Lower leg skin (tissue), 4 donors: ENCODE measurements around the gene USP7. TPM values are rescaled to one million over a fixed set of nuclear protein-coding genes. Genes with fewer than 3 reads are reported as not detected.

Source experiments
- DNase-seq, 2 donors: peaks; one replicate each; pipeline ENCODE4 v3.0.0-alpha.2; 2019; ENCODE audit warnings: low spot score in 2 of 2
- H3K4me3 ChIP-seq: fragments of 200-600 bp; sonication (generic); 2 replicates; pipeline ENCODE4 v1.5.1; 2017; ENCODE audit warnings: mild to moderate bottlenecking, low read depth; ENCODE audit not compliant: poor library complexity, severe bottlenecking
- POLR2A ChIP-seq, 2 donors: fragments of 450-650 bp; IDR thresholded peaks; one replicate each; pipeline ENCODE4 v1.6.1; 2016 to 2017; ENCODE audit warnings: antibody characterized with exemption in 2 of 2, mild to moderate bottlenecking in 1 of 2, moderate library complexity in 1 of 2
- WGBS, 2 donors: methylation state at CpG; one replicate each; pipeline ENCODE4 v1.1.5; 2018; 5-methylcytosine and 5-hydroxymethylcytosine counted together
- intact Hi-C: fragments of 100-400 bp; cut with DNase I; formaldehyde crosslinking; loops from one replicate; pipeline ENCODE4 v1.15.0; 2023; ENCODE audit warnings: low total_unique reads
- total RNA-seq, 4 donors: library from RNA; depleted of rRNA; stranded (reverse); fragments of >200 nt; gene quantifications; one replicate each; pipeline ENCODE4 v1.1.0, GENCODE V29; 2016
- TF ChIP-seq, protein P1 (sequence below), 3 donors: fragments of 450-650 bp; IDR thresholded peaks; one replicate each; pipeline ENCODE4 v1.5.1; 2016; ENCODE audit warnings: antibody characterized with exemption in 3 of 3, mild to moderate bottlenecking in 3 of 3, moderate library complexity in 2 of 3

The USP7 gene
- total RNA-seq, 4 donors from 2014 or later = 80.3 to 105 (median 91.8) TPM

- H3K4me3 ChIP-seq = no peak overlapping the region
- DNase-seq = peak in 1 of 2 donors; percentile 43
- 91 to 95% methylated on average over 9 of the region's 9 CpGs for WGBS, 2 donors
- intact Hi-C loops = no loop called here
- TF ChIP-seq, protein P1, sequence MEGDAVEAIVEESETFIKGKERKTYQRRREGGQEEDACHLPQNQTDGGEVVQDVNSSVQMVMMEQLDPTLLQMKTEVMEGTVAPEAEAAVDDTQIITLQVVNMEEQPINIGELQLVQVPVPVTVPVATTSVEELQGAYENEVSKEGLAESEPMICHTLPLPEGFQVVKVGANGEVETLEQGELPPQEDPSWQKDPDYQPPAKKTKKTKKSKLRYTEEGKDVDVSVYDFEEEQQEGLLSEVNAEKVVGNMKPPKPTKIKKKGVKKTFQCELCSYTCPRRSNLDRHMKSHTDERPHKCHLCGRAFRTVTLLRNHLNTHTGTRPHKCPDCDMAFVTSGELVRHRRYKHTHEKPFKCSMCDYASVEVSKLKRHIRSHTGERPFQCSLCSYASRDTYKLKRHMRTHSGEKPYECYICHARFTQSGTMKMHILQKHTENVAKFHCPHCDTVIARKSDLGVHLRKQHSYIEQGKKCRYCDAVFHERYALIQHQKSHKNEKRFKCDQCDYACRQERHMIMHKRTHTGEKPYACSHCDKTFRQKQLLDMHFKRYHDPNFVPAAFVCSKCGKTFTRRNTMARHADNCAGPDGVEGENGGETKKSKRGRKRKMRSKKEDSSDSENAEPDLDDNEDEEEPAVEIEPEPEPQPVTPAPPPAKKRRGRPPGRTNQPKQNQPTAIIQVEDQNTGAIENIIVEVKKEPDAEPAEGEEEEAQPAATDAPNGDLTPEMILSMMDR (IDR thresholded peaks at IDR 0.05) = no peak
- no peak for TF ChIP-seq POLR2A (IDR thresholded peaks at IDR 0.05)
These were observed 63.9 kb downstream of the USP7 start for GRCh38 chr16:8899709-8900317.

DNA sequence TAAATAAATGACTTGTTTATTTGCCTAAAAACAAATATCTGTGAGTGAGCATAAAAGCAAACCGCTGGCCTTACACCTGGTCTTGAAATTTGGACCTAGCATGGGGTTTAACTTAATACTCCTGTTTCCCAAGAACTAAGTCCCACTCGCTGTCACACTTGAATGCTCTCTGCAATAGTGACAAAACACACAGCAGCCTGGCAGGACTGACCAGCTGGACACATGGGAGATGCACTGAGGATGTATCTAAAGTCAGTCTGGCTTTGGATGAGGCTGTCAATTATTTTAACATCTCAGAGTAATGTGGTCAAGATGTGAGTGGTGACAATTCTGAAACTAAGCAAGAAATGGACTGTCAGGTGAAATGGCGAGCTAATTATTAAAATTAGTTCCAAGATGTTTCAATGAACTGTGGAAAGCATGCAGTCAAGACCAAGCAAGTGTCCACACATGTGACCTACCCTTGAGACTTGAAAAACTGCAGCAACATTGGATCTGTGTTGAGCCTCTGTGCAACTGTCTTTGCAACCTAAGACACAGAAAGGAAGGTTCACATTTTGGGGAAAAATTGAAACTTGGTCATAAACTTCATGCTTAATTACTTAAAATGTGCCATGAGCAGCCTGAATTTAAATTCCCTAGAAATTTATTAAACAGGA, 64.9 kb downstream of the USP7 start:
- WGBS, 2 donors = 89 to 96% methylated on average over 3 of the region's 3 CpGs
- no peak overlapping the region for H3K4me3 ChIP-seq
- no peak for DNase-seq
- TF ChIP-seq POLR2A (IDR thresholded peaks at IDR 0.05) = no peak
- TF ChIP-seq, protein P1 (IDR thresholded peaks at IDR 0.05) = no peak
- intact Hi-C loops = no loop called here

- 91 to 93% methylated on average over 21 of the region's 21 CpGs for WGBS, 2 donors
- no peak for DNase-seq
- no peak overlapping the region for H3K4me3 ChIP-seq
- intact Hi-C loops = no loop called here
- TF ChIP-seq, protein P1 (IDR thresholded peaks at IDR 0.05) = no peak
- TF ChIP-seq POLR2A (IDR thresholded peaks at IDR 0.05) = no peak
These were observed 68.9 kb downstream of the USP7 start for GRCh38 chr16:8894736-8895334.

DNA sequence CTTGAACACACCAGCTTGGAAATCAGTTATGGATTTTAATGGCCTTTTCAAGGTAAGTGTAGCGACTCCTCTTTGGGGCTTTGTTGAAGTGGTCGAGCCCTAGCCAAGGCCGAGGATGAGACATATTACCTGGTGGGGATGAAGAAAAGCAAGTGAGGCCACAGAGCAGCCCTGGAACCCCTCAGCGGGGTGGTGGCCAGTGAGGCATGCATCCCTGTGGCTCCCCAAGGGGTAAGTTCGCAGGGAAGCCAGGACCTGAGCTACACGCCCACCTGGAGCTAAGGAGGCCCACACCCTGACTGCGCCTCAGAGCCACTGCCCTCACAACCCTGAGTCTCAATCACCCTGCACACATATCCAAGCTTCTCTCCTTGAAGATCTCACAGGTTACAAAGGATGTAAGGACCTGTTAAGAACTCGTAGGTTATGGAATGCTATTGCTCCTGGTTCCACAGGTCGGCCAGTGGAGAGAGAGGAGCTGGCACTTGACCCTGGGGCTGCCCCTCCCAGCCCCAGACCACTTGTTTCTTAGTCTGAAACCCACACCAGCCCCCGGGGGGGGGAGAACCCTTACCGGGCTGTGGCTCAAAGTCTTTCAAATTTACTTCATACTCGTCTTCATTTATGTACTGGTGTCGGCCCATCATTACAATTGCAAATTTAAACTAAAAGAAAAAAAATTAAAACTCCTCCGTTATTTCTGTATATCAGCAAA, 69.6 kb downstream of the USP7 start:
- DNase-seq = peak in 1 of 2 donors; percentile 66
- 86 to 91% methylated on average over 14 of the region's 14 CpGs for WGBS, 2 donors
- H3K4me3 ChIP-seq = no peak overlapping the region
- intact Hi-C loops = no loop called here
- no peak for TF ChIP-seq POLR2A (IDR thresholded peaks at IDR 0.05)
- TF ChIP-seq, protein P1 (IDR thresholded peaks at IDR 0.05) = no peak

GRCh38 chr16:8893426-8893825, 70.3 kb downstream of the USP7 start:
- no peak overlapping the region for H3K4me3 ChIP-seq
- TF ChIP-seq POLR2A (IDR thresholded peaks at IDR 0.05) = no peak
- TF ChIP-seq, protein P1 (IDR thresholded peaks at IDR 0.05) = no peak
- peak in 1 of 2 donors; percentile 79 for DNase-seq
- 69 to 80% methylated on average over 9 of the region's 9 CpGs for WGBS, 2 donors
- intact Hi-C loops = no loop called here
